ENCODE results near the gene PATJ.
"Not testable (repeated sequence)": the region's sequence is repeated elsewhere in the genome, so short reads cannot be mapped to it uniquely, and the experiment has no call there.

The PATJ gene

DNA sequence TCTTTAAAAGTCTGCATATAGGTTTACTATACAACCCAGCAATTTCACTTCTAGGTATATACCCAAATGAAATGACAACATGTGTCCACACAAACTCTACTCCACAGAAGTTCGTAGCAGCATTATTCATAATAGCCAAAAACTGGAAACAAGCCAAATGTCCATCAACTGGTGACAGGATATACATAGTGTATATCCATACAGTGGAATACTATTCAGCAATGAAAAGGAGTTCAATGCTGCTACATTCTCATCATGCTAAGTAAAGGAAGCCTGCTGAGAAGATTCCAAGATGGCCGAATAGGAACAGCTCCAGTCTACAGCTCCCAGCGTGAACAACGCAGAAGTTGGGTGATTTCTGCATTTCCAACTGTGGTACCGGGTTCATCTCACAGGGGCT lies 200.6 kb downstream of the PATJ start:
- no peak for DNase-seq (ENCODE audit: low read depth, low spot score)

DNA sequence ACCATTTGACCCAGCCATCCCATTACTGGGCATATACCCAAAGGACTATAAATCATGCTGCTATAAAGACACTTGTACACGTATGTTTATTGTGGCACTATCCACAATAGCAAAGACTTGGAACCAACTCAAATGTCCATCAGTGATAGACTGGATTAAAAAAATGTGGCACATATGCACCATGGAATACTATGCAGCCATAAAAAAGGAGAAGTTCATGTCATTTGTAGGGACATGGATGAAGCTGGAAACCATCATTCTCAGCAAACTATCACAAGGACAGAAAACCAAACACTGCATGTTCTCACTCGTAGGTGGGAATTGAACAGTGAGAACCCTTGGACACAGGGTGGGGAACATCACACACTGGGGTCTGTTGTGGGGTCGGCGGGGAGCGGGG lies 206.4 kb downstream of the PATJ start:
- DNase-seq (ENCODE audit: low read depth, low spot score) = not testable (repeated sequence)

DNA sequence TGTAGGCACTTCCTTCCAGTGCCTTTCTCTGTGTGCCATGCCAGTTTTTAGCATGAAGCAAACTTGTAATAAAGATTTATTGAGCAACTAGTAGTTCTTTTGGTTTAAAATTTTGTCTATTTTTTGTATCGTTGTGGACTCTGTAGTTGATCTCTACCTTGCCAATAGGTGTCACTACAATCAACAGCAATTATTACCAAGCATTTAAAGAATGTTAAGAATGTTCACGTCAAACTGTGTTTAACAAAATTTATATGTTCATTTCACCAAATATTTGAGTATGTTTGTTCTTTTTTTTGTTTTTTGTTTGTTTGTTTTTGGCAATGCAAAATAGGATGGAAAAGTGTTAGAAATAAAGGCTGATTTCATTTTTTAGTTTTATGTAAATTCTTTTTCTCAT lies 208.1 kb downstream of the PATJ start:
- DNase-seq (ENCODE audit: low read depth, low spot score) = no peak

DNA sequence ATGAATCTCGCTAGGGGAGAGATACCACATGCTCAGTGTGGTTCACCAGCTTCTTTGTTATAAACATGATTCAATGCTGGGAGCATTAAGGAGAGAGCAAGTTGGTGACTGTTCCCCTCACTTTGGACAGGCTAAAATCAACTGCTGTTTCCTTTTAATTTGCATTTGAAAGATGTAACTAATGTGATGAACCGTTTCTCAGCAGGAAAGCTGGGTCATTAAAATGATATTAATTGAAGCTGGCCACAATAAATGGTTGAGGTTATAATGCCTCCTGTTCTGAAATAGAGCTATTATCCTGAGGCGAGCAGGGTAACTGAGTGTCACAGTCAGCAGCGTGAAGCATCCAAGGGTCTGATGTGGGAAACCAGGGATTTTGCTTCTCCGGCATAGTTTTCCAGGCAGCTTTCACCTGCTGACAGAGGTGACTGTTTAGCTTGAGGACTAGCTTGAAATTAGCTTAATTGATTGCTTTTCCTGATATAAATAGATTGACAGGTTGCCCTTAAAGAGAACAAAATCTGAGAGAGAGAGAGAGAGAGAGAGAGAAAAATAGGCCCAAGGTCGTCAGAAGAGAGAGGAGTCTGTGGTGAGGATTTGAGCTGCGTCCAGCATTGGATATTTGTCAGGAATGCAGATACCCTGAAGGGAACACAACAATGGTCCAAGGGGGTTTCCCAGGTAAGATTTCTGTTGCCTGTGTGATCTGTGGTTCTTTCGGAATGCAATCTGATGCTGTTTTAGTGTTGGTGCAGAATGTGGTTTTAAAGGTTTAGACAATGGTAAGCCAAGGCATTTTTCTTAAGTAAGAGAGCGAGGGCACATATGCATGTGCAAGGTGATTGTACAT lies 209.7 kb downstream of the PATJ start:
- DNase-seq (ENCODE audit: low read depth, low spot score) = peak; percentile 77

DNA sequence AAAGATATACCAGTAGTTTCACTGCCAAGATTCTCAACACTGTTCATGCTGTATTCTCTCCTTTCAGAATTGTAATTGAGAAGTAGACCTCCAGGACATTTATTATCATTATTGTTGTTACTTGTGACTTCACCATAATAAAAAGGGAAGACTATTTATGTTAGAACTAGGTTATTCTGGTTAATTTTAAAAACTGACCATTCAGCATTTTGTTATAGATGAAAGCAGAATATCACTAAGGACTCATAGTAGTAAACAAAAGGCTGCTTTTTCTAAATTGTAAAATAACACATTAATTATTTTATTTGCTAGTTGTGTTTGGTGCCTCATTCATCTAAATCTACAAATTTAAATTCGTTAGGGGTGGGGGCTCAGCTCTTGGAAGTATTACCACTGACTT lies 210.4 kb downstream of the PATJ start:
- DNase-seq (ENCODE audit: low read depth, low spot score) = no peak

DNA sequence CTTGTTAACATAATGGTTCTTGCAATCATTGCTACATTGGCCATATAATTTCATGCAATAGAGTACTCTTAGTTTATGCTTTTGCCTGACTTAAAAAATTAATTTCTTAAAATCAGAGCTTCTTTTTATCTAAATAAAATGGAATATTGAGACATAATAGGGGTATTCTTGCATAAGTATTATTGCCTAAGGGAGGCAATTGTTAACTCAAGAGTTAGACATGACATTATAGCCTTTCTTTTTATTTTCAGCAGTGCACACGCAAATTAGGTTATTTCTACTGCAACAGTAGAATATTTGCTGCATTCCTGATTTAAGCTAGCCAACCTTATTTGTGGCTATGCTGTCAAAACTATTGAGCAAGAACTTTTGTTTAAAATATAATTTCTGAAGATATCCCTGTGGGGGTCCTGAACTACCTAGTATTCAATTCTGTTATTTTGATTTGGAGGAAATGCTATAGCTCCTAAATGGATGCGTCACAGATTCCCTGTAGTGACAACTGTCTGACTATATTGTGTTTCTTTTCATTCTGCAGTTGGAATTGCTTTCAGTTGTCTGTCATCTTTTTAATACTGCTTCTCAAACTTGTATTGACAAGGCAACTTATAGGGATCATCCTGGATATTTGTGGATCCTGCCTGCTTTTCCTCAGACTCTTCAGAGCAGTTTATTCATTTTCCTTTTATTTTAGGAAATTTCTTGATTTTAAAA lies 211.0 kb downstream of the PATJ start:
- DNase-seq (ENCODE audit: low read depth, low spot score) = no peak

DNA sequence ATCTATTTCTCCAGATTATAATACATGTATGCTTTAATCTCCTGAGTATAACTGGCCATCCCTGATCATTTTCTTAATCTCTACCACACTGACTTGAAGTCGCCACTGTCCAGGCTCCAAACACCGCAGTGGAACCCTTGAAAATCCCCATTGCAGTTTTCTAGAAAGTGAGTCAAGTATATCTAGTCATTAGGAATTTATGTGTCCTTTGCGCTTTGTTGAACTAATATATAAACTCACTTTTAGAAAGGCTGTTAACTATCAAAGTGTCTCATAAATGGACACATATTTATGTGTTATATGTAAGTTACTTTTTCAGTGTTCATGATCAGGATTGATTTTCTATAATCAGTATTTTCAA lies 211.5 kb downstream of the PATJ start:
- DNase-seq (ENCODE audit: low read depth, low spot score) = no peak

DNA sequence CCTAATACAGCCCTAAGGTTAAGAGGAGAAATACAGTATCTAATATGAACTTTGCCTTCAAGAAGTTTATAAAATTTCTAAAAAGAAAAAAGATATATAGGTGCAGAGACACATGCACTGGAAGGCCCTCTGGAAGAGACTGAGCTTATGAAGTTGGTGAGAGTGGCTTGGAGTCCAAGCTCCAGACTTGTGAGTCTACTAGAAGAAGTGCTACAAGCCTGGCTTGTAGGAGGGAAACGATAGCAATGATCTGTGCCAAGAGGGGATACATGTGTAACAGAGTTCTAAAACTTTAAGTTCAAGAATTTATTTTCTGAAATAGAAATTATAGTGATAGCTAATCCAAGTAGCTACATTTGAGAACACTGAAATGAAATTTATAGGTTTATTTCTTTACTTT lies 213.0 kb downstream of the PATJ start:
- DNase-seq (ENCODE audit: low read depth, low spot score) = no peak

DNA sequence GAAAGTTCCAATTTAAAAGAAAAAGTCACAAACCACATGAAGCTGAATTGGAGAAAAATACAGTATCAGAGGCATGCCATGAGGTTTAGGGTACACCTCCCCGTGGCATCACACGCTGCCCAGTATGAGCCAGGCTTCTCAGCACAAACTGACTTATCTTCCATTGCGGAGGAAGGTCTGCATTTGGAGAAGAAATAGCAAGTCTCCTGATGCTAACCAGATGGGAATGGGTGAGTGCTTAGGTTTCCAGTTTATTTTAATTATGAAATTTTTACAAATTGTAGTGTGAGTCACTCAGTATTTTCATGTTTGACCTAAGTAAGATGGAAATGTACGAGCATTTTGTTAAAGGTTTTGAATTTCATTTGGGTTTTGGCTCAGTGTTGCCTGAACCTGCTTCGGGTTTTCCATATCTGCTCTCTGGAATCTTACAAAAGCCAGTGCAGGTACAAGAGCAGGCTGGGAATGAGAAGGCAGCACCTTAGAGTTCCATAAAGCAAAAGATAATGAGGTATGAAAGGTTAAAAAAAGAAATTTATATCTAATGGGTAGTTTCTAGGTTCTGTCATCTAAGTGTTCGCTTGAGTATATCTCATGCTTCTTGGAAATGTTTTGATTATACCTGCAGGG lies 213.9 kb downstream of the PATJ start:
- DNase-seq (ENCODE audit: low read depth, low spot score) = no peak

DNA sequence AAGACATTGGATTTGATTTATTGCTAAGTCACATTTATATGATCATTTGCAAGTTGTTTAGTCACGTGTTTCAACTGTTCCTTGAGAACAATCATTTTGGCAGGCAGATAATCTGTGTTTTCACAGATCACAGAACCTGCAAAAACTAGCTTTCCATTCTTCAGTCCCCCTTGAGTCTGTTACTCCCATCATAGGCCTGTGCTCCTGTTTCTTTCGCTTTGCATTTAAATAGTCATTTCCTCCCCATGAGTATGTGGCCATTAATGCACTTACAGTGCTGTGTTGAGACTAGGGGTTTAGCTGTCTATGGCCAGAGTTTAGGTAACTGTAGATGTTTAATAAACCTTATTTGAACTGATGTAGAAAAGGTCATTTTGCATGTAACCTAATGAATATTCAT lies 214.5 kb downstream of the PATJ start:
- DNase-seq (ENCODE audit: low read depth, low spot score) = no peak

DNA sequence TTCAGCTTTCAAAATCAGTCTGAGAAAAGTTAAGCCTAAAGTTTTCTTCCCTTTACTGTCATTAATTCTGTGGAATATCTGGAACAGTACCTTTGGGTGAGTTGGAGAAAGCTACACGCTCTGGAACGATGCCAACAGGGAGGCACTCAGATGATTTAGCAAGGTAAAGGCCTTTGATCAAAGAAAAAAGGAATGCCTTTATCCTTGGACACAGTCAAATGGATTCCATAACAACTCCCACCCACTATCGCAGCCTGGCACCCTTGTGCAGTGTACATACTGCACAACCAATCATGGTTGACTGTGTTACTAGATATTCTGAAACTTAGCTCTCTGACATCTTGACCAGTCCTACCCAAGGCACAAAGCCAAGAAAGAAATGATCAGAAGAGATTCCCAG lies 218.7 kb downstream of the PATJ start:
- DNase-seq (ENCODE audit: low read depth, low spot score) = no peak

DNA sequence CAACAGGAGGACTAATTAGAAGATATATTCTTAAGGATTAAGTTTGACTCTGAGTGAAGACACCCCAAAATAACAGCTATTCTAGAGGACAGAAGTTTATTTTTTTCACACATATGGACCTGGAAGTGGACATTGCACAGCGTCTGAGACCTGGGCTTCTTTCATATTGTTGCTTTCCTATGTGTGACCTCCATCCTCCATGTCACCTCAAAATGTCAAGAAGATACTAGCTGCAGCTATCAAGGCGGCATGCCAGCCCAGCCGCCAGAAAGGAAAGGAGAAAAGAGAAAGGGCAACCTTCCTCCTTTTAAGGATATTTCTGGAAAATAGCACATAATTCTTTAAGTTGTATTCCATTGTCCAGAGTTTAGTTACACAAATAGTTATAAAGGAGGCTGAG lies 220.4 kb downstream of the PATJ start:
- DNase-seq (ENCODE audit: low read depth, low spot score) = no peak

DNA sequence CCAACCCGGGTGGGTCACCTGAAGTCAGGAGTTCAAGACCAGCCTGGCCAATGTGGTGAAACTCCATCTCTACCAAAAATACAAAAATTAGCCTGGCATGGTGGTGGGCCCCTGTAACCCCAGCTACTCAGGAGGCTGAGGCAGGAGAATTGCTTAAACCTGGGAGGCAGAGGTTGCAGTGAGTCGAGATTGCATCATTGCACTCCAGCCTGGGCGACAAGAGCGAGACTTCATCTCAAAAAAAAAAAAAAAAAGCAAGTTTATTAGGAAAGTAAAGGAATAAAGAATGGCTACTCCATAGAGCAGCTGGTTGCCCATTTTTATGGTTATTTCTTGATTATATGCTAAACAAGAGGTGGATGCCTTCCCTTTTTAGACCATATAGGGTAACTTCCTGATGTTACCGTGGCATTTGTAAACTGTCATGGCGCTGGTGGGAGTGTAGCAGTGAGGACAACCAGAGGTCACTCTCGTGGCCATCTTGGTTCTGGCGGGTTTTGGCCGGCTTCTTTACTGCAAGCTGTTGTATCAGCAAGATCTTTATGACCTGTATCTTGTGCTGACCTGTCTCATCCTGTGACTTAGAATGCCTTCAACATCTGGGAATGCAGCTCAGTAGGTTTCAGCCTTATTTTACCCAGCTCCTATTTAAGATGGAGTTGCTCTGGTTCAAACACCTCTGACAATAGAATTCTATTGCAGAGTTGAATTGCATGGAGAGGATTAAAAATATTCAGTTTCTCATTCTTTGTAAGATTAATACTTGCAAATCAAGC lies 224.4 kb downstream of the PATJ start:
- peak; percentile 73 for DNase-seq (ENCODE audit: low read depth, low spot score)

DNA sequence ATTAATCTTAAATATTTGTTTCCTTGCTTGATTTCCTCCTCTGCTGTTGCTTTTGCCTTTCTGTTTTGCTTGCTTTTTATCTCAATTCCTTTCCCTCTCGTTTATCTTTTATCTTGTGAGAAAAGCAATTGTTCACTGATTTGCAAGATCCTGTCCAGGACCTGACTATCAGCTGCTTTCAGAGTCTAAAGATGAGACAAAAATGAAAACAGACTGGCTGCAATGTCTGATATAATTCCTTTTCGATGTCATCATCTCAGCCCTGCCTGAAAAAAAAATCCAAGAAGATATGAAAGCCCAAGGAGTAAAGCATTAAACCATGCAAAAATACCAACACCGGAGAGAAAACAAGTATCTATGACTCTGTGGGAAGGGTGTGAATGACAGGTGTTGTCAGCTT lies 225.5 kb downstream of the PATJ start:
- DNase-seq (ENCODE audit: low read depth, low spot score) = no peak

DNA sequence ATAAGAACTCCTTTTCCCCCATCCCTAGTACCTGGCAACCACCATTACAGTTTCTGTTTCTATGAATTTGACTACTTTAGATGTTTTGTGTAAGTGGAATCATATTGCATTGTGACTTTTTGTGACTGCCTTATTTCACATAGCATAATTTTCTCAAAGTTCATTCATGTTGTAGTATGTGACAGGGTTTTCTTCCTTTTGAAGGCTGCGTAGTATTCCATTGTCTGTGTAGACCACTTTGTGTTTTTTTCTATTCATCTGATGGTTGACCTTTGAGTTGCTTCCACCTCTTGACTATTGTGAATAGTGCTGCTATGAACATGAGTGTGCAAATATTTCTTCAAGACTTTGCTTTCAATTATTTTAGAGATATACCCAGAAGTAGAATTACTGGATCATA lies 226.6 kb downstream of the PATJ start:
- no peak for DNase-seq (ENCODE audit: low read depth, low spot score)

DNA sequence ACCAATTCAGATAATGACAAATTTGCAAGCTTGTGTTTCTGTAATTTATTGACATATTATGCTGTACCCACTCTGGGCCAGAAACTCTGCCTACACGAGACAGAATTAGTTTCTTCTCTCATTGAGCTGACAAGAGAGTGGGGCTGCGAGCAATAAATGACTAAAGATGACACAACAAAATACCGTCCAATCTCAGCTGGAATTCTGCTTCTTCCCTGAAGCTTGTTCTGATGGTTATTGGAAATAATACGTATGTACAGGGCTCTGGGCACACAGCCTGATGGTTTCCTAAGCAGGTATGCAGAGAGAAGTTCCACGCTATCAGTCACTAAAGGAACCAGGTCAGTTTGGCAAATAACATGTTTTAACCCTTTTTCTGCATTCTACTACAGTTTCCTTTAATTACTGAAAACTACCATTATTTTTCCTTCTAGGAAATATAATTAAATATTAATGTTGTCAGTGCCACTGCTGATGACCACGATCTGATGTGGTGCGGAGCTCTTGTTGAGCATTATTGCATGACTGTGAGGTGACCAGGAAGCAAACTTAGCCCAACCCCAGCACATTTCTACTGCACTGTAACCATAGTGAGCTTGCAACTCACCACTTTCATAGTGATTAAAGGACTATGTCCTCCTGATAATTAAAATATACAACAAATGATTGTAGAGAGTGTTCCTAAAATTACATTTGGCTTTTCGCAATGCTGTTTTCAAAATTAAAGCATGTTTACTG lies 231.0 kb downstream of the PATJ start:
- no peak for DNase-seq (ENCODE audit: low read depth, low spot score)

DNA sequence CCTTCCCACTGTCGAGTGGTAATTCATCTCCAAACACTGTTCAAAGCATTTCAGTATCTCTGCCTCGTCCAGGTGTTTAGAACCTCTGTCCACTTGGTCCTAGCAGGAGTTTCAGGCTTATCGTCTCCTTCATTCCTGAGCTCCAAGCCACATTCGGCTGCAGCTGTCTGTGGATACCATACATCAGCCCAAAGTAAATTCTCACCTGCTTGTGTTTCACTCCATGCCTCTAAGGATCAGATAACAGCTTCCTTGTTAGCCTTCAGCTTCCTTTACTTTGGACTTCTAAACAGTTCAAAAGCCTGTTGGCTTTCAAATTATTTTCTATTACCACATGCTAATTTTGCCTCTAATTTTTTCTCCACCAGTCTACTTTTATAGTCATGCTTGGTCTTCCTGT lies 233.4 kb downstream of the PATJ start:
- DNase-seq (ENCODE audit: low read depth, low spot score) = no peak

DNA sequence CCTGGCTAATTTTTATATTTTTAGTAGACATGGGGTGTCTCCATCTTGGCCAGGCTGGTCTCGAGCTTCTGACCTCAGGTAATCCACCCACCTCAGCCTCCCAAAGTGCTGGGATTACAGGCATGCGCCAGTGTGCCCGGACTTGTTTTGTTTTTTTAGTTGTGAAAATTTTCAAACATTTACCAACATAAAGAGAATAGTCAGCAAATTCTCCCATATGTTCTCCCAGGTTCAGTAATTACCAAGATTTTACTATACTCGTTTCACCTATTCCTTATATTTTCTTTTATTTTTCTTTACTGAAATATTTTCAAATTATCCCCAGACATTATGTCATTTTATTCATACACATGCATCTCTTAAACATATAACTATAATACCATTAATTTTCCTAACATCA lies 234.3 kb downstream of the PATJ start:
- DNase-seq (ENCODE audit: low read depth, low spot score) = no peak

DNA sequence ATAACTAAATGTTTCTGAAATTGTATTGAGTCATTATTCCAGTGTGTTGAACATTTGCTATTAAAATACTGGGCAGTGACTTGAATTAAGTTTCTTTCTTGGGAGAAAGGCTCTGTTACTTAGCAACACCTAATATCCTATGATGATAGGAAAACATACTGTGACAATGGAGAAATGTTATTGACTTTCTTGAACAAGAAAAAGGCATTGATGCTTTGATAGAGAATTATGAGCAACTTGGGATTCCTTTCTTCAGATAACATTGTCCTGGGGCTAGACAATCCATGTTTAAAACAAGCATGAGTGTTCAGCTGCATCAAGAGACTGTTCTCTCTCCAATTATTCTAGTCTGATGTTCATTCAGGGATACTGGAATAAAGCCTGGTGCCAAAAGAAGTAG lies 236.5 kb downstream of the PATJ start:
- DNase-seq (ENCODE audit: low read depth, low spot score) = no peak

DNA sequence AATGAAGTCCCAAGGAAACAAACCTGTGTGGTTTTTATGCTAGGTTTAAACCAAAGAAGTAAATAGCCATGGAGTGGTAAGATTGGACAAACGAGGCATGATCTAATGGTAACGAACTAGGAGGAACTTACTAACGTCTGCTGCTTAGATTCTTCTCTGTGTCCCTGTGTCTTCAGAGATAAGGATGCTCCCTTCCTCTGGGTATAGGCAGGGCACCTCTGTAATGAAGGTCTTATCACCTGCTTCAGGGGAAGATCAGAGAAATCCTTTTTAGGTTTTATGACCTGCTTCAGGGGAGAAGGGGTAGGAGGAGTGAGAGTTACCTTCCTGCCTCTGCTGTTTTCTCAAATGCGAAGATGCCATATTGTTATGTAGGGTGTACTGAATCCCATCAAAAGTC lies 237.4 kb downstream of the PATJ start:
- no peak for DNase-seq (ENCODE audit: low read depth, low spot score)

DNA sequence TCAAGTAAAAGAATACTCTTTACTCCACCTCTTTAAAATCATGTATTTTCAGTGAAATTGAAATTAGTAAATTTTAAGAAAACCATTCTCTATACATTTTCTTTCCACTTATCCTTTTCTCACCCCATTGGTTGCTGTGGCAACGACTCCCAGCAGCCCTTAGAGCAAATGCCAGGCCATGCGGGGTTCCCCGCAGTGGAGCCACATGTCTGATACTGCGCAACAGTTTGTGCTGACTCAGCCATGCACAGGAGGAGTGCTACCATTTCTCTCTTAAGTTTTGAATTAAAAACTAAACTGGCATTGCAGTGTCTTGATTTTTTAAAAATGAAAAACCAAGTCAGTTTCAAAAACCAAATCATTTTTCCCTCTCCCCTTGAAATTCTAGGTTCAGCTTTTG lies 238.3 kb downstream of the PATJ start:
- no peak for DNase-seq (ENCODE audit: low read depth, low spot score)
